ENCODE measurements around the gene NAV2. TPM values are rescaled to one million over a fixed set of nuclear protein-coding genes. Genes with fewer than 3 reads are reported as not detected.

Gene NAV2
- total RNA-seq, 4 donors from 2014 or later = 9.1 to 34.7 (median 22.2) TPM

- H3K4me3 ChIP-seq = no peak overlapping the region
- H3K9me3 ChIP-seq = no peaks in the 10 kb centered on the region
- TF ChIP-seq POLR2A (IDR thresholded peaks at IDR 0.05) = no peak
- TF ChIP-seq CTCF (IDR thresholded peaks at IDR 0.05) = no peak
- TF ChIP-seq EP300 (IDR thresholded peaks at IDR 0.05) = no peak
- TF ChIP-seq POLR2AphosphoS5 (IDR thresholded peaks at IDR 0.05) = no peak
- H3K4me1 ChIP-seq = peaks cover 4% of the 10 kb centered on the region
- no peaks in the 10 kb centered on the region for H3K27me3 ChIP-seq
- DNase-seq (ENCODE audit: low spot score in 2 of 2) = no peak
- H3K27ac ChIP-seq = no peak overlapping the region
- no peaks in the 10 kb centered on the region for H3K36me3 ChIP-seq
These were observed 131.4 kb downstream of the NAV2 start for GRCh38 chr11:19844012-19844411.

DNA sequence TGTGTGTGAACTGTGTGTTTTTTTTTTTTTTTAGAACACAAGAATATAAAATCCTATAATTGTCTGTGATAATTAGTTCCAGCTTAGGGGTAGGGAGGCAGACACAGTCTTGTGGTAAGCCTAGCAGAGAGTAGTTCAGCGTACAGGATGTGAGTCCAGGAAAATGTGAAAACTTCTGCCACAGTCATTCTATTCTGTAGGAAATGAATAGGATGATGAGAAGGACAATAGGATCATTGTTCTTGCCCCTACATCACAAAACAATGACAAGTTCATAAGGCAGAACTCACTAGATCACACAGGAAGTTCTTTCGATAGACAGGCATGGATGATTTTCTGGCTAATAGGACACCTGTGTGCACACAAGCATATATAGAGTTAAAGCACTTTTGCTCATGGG lies 132.2 kb downstream of the NAV2 start:
- H3K27ac ChIP-seq = no peak overlapping the region
- peaks cover 4% of the 10 kb centered on the region for H3K4me1 ChIP-seq
- 79% methylated on average over 2 of the region's 2 CpGs for WGBS
- no peak for DNase-seq (ENCODE audit: low spot score in 2 of 2)
- H3K4me3 ChIP-seq = no peak overlapping the region
- TF ChIP-seq POLR2AphosphoS5 (IDR thresholded peaks at IDR 0.05) (no peak), EP300 (IDR thresholded peaks at IDR 0.05) (no peak), CTCF (IDR thresholded peaks at IDR 0.05) (no peak), POLR2A (IDR thresholded peaks at IDR 0.05) (no peak)
- H3K9me3 ChIP-seq = no peaks in the 10 kb centered on the region
- no peaks in the 10 kb centered on the region for H3K27me3 ChIP-seq
- peaks cover 3% of the 10 kb centered on the region for H3K36me3 ChIP-seq

DNA sequence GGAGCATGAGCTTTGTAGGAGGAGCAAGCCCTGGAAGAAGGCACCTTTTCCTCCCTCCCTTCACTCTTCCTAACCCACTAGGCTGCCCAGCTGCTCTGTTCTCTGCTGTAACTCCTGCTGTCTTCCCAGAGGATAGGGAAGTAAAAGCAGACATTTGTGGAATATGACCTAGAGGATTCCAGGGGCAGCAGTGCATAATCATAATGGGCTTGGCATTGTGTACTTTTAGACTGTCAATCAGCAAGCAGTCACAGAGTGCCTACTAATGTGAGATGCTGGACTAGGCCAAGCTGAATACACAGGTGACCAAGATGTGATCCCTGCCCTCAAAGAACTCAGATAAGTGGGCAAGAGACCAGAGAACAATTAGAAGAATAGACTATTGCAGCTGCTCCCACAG lies 133.0 kb downstream of the NAV2 start:
- no peak for DNase-seq (ENCODE audit: low spot score in 2 of 2)
- Histone ChIP-seq H3K4me1 (peaks cover 4% of the 10 kb centered on the region), H3K4me3 (no peak overlapping the region), H3K27me3 (no peaks in the 10 kb centered on the region), H3K9me3 (no peaks in the 10 kb centered on the region), H3K36me3 (peaks cover 3% of the 10 kb centered on the region), H3K27ac (no peak overlapping the region)
- TF ChIP-seq CTCF (IDR thresholded peaks at IDR 0.05) (no peak), POLR2A (IDR thresholded peaks at IDR 0.05) (no peak), EP300 (IDR thresholded peaks at IDR 0.05) (no peak), POLR2AphosphoS5 (IDR thresholded peaks at IDR 0.05) (no peak)

- Histone ChIP-seq H3K27me3 (no peaks in the 10 kb centered on the region), H3K4me1 (peaks cover 4% of the 10 kb centered on the region), H3K4me3 (no peak overlapping the region), H3K9me3 (no peaks in the 10 kb centered on the region), H3K36me3 (peaks cover 3% of the 10 kb centered on the region), H3K27ac (no peak overlapping the region)
- DNase-seq (ENCODE audit: low spot score in 2 of 2) = no peak
- TF ChIP-seq EP300 (IDR thresholded peaks at IDR 0.05) (no peak), POLR2AphosphoS5 (IDR thresholded peaks at IDR 0.05) (no peak), POLR2A (IDR thresholded peaks at IDR 0.05) (no peak), CTCF (IDR thresholded peaks at IDR 0.05) (no peak)
- WGBS = 89% methylated on average over 5 of the region's 6 CpGs
These were observed 134.1 kb downstream of the NAV2 start for GRCh38 chr11:19846654-19847305.

- Histone ChIP-seq H3K36me3 (peaks cover 3% of the 10 kb centered on the region), H3K9me3 (no peaks in the 10 kb centered on the region), H3K27me3 (no peaks in the 10 kb centered on the region), H3K4me1 (peaks cover 4% of the 10 kb centered on the region), H3K27ac (no peak overlapping the region), H3K4me3 (no peak overlapping the region)
- TF ChIP-seq EP300 (IDR thresholded peaks at IDR 0.05) = no peak
- no peak for TF ChIP-seq POLR2A (IDR thresholded peaks at IDR 0.05)
- TF ChIP-seq POLR2AphosphoS5 (IDR thresholded peaks at IDR 0.05) = no peak
- no peak for TF ChIP-seq CTCF (IDR thresholded peaks at IDR 0.05)
- no peak for DNase-seq (ENCODE audit: low spot score in 2 of 2)
- WGBS = 66% methylated on average over 2 of the region's 2 CpGs
These were observed 135.6 kb downstream of the NAV2 start for GRCh38 chr11:19848219-19848618.
